Endometrial microvascular endothelial cells (primary cell): ENCODE data around the gene ATP6V0B. TPM values are rescaled to one million over a fixed set of nuclear protein-coding genes. Genes with fewer than 3 reads are reported as not detected.

Experiments
- in situ Hi-C: cut with HindIII; loops from 2 replicates; pipeline ENCODE4 v1.10.0; 2017; ENCODE audit warnings: low sequenced_read_pairs, low pct_unique_long_range_greater_than_20kb; ENCODE audit errors: inconsistent ontology term
- total RNA-seq: library from RNA; depleted of rRNA; stranded (reverse); fragments of >200 nt; gene quantifications from one replicate; pipeline ENCODE4 v1.2.3, GENCODE V29; 2015; ENCODE audit errors: inconsistent ontology term

The ATP6V0B gene
- 123 TPM for total RNA-seq

DNA sequence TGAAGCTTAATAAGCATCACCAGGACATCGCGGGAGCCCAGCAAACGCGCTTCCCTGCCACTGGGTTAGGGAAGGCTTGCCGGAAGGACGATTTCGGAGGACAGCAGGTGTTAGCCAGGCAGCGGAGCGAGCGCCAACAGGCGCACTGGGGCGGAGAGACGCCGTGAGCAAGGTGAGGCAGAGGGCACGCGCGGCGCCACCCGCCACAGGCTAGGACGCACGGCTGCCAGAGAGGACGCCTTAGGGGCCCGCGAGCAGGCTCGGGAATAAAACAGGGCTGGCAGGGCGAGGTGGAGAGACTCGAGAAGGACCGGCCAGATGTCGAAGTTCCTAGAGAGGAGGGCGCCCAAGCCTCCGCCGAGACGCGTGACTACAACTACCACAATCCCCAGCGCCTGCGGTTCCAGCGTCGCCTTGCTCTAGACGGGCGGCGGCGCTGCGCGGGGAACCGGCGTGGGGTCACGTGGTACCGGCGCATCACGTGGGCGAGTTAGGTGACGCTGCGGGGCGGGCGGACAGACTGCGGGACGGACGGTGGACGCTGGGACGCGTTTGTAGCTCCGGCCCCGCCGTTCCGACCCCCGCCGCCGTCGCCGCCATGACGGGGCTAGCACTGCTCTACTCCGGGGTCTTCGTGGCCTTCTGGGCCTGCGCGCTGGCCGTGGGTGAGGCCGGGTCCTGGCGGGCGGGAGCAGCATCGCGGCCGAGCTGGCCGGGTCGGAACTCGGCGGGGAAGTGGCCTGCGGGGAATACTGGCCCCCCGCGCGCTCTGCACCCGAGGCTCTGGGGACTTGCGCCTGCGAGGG lies at the start of gene ATP6V0B:
ATP6V0B (plus strand) TSS at position 518 of the 806 bp plus-strand sequence; CDS start at position 599, 81 bp downstream.
- in situ Hi-C loops: no loop called here

DNA sequence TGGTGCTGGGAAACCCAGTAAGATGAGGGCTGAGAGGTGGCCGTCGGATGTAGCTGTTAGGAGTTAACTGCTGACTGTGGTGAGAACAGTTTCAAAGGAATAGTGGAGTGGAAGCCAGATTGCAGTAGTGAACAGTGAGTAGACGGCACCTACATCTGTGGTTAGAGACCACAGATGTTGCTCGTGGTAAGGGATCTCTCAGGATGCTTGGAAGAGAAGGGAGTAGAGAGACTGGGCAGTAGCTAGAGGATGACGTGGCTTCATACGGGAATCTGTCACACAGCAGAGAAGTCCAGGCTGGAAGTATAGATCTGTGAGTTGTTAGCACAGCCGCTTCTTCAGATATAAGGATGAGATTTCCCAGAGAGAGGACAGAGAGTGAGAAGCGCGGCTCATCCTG lies 48.9 kb upstream of the ATP6V0B start:
- in situ Hi-C loops: loop anchor here (25.0 kb wide), 1 partner anchor 89 kb away; no protein-coding TSS in a partner anchor

GRCh38 chr1:43930168-43930948 lies 44.4 kb upstream of the ATP6V0B start:
- in situ Hi-C loops: loop anchor here (10.0 to 25.0 kb wide), 2 partner anchors 93 to 166 kb away; no protein-coding TSS in a partner anchor

- in situ Hi-C loops: loop anchor here (10.0 to 25.0 kb wide), 2 partner anchors 94 to 166 kb away; no protein-coding TSS in a partner anchor
These were observed 43.8 kb upstream of the ATP6V0B start for GRCh38 chr1:43930949-43931275.

DNA sequence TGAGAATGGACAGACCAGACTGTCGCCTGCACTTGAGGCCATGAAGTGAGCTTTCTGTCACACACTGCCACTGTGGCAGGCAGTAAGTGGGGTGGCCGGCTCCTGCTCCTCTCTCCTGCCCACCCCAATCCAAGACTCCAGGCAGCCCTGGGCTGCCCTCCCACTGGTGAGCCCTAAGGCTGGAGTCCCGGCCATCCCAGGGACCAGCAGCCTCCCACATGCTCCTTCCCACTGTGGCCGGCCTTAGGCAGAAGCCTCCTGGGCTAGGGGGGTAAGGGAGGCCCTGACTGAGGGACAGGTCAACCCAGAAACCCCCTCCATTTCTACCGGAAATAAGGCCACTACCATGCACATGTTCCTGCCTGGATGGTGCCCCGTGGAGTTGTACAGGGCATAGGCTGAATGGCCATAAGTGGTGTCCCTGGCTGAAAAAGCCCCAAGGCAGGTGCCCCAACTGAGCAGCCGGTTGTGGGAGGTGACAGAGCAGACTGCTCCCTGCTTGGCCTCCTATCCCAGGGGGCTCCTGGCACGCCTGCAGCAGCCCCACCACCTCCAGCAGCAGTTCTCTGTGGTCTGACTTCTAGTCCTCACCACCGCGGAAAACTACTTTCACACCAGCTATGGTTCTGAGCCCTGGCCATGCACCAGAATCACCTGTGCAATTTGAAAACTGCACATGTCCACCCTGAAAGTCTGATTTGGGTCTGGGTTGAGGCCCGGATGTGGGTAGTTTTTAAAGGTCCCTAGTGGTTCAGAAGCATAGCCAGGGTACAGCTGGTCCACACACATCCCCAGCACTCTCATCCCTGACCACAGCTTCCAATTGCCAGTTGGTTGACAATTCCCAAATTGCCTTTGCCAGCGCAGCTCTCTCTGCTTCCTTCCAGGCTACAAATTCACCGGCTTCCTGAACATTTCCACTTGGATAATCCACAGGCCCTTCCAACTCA lies 42.8 kb upstream of the ATP6V0B start:
- in situ Hi-C loops: loop anchor here (10.0 to 25.0 kb wide), 2 partner anchors 95 to 167 kb away; no protein-coding TSS in a partner anchor

- in situ Hi-C loops: loop anchor here (10.0 to 25.0 kb wide), 2 partner anchors 96 to 168 kb away; no protein-coding TSS in a partner anchor
These were observed 41.9 kb upstream of the ATP6V0B start for GRCh38 chr1:43932786-43933385.

GRCh38 chr1:43933386-43934100 lies 41.2 kb upstream of the ATP6V0B start, which contains the start of gene ARTN:
TSS of gene ARTN (plus strand) at chr1:43933801. CDS start at chr1:43935657, 1,856 bp downstream.
- in situ Hi-C loops: loop anchor here (10.0 to 25.0 kb wide), 2 partner anchors 96 to 169 kb away; no protein-coding TSS in a partner anchor

DNA sequence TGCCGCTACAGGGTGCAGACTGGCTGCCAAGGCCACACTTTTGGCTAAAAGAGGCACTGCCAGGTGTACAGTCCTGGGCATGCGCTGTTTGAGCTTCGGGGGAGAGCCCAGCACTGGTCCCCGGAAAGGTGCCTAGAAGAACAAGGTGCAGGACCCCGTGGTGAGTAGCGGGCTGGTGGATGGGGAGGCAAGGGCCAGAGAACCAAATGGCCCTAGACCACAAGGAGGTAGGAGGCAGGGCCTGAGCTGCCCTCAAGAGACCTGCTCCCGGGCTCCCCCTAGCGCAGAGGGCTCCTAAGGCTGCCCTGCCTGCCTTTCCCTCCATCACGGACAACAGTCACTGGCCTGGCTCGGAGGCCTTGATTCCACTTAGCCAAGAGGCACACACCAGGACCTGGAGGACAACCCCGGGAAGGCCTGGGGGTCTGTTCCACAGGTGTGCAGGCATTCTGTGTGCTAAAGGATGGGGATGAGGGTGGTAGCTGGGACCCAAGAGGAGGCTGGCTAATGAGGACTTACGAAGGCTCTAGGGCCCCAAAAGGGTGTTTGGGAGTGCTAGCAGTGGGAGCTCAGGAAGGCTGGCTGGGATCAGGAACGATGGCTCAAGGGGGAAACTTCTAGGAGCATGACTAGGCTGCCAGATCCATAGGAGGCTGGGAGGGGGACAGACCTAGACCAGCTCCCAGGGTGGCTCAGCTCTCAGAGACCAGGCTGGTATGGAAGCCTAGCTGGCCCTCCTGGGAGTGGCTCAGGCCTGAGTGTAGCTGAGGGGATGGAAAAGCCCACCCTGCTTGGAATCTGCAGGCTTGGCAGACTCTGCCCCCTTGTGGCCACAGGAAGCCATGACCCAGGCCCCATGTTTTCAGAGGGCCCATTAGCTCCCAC lies 40.4 kb upstream of the ATP6V0B start:
- in situ Hi-C loops: loop anchor here (10.0 to 25.0 kb wide), 2 partner anchors 97 to 170 kb away; no protein-coding TSS in a partner anchor

DNA sequence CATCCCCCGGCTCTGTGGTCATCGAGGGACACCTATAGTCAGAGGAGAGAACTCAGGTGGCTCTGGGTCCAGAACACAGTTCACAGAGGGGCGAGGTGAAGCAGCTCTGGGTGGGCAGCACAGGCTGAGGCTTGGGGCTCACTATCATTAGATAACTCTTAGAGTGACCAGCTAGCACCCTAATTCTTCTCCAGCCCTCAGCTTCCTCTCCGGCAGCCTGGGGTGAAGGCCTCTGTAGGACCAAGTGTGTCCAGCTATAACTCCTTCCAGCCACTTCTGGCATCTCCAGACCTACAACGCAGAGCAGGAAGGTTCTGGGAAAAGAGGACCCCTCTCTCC lies 39.8 kb upstream of the ATP6V0B start:
- in situ Hi-C loops: loop anchor here (10.0 to 25.0 kb wide), 2 partner anchors 98 to 170 kb away; no protein-coding TSS in a partner anchor

DNA sequence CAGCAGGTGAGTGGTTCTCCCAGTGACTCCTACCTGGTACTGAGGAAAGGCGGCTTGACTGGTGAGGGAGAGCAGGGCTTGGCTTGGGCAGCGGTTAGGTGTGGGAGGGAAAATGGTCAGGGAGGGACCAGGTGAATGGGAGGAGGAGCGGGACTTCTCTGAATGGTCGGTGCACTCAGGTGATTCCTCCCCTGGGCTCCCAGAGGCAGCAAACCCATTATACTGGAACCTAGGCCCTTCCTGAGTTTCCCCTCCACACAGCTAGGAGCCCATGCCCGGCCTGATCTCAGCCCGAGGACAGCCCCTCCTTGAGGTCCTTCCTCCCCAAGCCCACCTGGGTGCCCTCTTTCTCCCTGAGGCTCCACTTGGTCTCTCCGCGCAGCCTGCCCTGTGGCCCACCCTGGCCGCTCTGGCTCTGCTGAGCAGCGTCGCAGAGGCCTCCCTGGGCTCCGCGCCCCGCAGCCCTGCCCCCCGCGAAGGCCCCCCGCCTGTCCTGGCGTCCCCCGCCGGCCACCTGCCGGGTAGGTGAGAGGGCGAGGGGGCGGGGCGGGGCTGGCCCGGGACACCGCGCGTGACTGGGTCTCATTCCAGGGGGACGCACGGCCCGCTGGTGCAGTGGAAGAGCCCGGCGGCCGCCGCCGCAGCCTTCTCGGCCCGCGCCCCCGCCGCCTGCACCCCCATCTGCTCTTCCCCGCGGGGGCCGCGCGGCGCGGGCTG lies 38.9 kb upstream of the ATP6V0B start:
- in situ Hi-C loops: loop anchor here (10.0 to 25.0 kb wide), 2 partner anchors 99 to 171 kb away; no protein-coding TSS in a partner anchor

GRCh38 chr1:43936431-43937151 lies 38.2 kb upstream of the ATP6V0B start:
- in situ Hi-C loops: loop anchor here (10.0 to 25.0 kb wide), 2 partner anchors 99 to 172 kb away; no protein-coding TSS in a partner anchor

GRCh38 chr1:43937179-43937865 lies 37.4 kb upstream of the ATP6V0B start:
- in situ Hi-C loops: loop anchor here (10.0 to 25.0 kb wide), 2 partner anchors 100 to 173 kb away; no protein-coding TSS in a partner anchor

DNA sequence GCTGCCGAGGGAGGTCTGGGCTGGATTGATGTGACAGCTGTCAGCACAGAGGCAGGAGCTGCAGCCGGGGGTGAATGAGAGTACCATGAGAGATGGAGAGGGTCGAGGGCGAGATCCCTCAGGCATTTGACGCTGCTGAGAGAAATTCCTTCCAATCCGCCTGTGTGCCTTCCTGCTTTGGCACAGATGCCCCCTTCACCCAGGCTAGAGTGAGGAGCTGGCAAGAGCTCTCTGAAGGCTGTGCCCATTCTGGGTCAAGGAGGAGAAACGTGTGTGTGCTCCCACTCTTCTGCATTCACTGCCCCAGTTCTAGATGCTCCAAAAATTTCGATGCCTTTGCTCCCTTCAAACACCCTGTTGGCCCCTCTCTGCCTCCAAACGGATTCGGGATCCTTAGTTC lies 36.4 kb upstream of the ATP6V0B start:
- in situ Hi-C loops: loop anchor here (10.0 to 25.0 kb wide), 2 partner anchors 101 to 174 kb away; no protein-coding TSS in a partner anchor

GRCh38 chr1:43938892-43939587 lies 35.7 kb upstream of the ATP6V0B start:
- in situ Hi-C loops: loop anchor here (10.0 to 25.0 kb wide), 2 partner anchors 102 to 174 kb away; no protein-coding TSS in a partner anchor
